HEK293 (cell line): ENCODE data around the gene PLEKHG4.

Experiments
- CTCF ChIA-PET: fragments of 350-600 bp; formaldehyde crosslinking; extraction: SDS; loops from one replicate; lab custom pipeline; 2021; ENCODE audit warnings: antibody characterized with exemption; lab: Yijun Ruan, JAX
- POLR2A ChIA-PET: fragments of 300-600 bp; formaldehyde crosslinking; extraction: SDS; loops from one replicate; lab custom pipeline; 2020; ENCODE audit warnings: antibody characterized with exemption, inconsistent platforms; lab: Yijun Ruan, JAX
- H3K27ac ChIP-seq: fragments of 200-500 bp; sonication (Bioruptor generic); 2 replicates; pipeline ENCODE4 v1.5.1; 2014; ENCODE audit warnings: low read depth, low read length, control low read depth, inconsistent platforms; ENCODE audit errors: extremely low read depth
- H3K36me3 ChIP-seq, 2 experiments: fragments of 200-500 bp in 1 of 2; sonication (Bioruptor generic) in 1 of 2; 1 replicate in 1 of 2; 2 replicates in 1 of 2; pipeline ENCODE4 v1.5.1; 2014 to 2017; ENCODE audit warnings: inconsistent platforms in 2 of 2, low read length in 2 of 2; ENCODE audit not compliant: control insufficient read depth in 2 of 2, insufficient read depth in 1 of 2
- H3K4me1 ChIP-seq: fragments of 200-500 bp; sonication (Bioruptor generic); 2 replicates; pipeline ENCODE4 v1.5.1; 2014; ENCODE audit warnings: mild to moderate bottlenecking, low read length, inconsistent platforms; ENCODE audit not compliant: control insufficient read depth, insufficient read depth
- H3K4me3 ChIP-seq: 2 replicates; pipeline ENCODE4 v1.5.1; 2011; ENCODE audit warnings: low read depth, mild to moderate bottlenecking, control low read depth, low read length, moderate library complexity
- H3K9me3 ChIP-seq: fragments of 200-500 bp; sonication (Bioruptor generic); 2 replicates; pipeline ENCODE4 v1.5.1; 2014; ENCODE audit warnings: low read depth, low read length, inconsistent platforms; ENCODE audit not compliant: control insufficient read depth, insufficient read depth
- PBX3 ChIP-seq: sonication (generic); formaldehyde crosslinking; IDR thresholded peaks from 2 replicates; pipeline ENCODE4 v1.8.1; 2022; ENCODE audit warnings: mild to moderate bottlenecking, moderate library complexity, missing genetic modification reagents
- SCRT1 ChIP-seq: fragments of 450-650 bp; formaldehyde crosslinking; IDR thresholded peaks from 2 replicates; pipeline ENCODE4 v1.5.1; 2016; ENCODE audit warnings: missing biosample characterization, missing genetic modification characterization, borderline replicate concordance
- ZNF292 ChIP-seq: fragments of 450-650 bp; formaldehyde crosslinking; IDR thresholded peaks from 2 replicates; pipeline ENCODE4 v1.5.1; 2016; ENCODE audit warnings: low read depth, missing biosample characterization, missing genetic modification characterization, borderline replicate concordance
- ZNF549 ChIP-seq: fragments of 450-650 bp; IDR thresholded peaks from 2 replicates; pipeline ENCODE4 v1.5.1; 2018; ENCODE audit warnings: missing biosample characterization, missing genetic modification characterization, mild to moderate bottlenecking, inconsistent platforms, moderate library complexity
- ZNF560 ChIP-seq: fragments of 450-650 bp; formaldehyde crosslinking; IDR thresholded peaks from 2 replicates; pipeline ENCODE4 v1.5.1; 2017; ENCODE audit warnings: missing biosample characterization, missing genetic modification characterization, borderline replicate concordance
- ZNF600 ChIP-seq: fragments of 450-650 bp; formaldehyde crosslinking; IDR thresholded peaks from 2 replicates; pipeline ENCODE4 v1.5.1; 2016; ENCODE audit warnings: missing biosample characterization, missing genetic modification characterization
- ZNF785 ChIP-seq: fragments of 450-650 bp; formaldehyde crosslinking; IDR thresholded peaks from 2 replicates; pipeline ENCODE4 v1.5.1; 2016; ENCODE audit warnings: missing biosample characterization, missing genetic modification characterization
- ZSCAN30 ChIP-seq: fragments of 450-650 bp; IDR thresholded peaks from 2 replicates; pipeline ENCODE4 v1.5.1; 2018; ENCODE audit warnings: missing biosample characterization, mild to moderate bottlenecking, missing genetic modification characterization, moderate library complexity
- TF ChIP-seq, protein P1 (sequence below): fragments of 450-650 bp; formaldehyde crosslinking; IDR thresholded peaks from 2 replicates; pipeline ENCODE4 v1.5.1; 2016; ENCODE audit warnings: missing biosample characterization, missing genetic modification characterization
- TF ChIP-seq, protein P2 (sequence below): fragments of 450-650 bp; IDR thresholded peaks from 2 replicates; pipeline ENCODE4 v1.5.1; 2018; ENCODE audit warnings: missing biosample characterization, missing genetic modification characterization
- TF ChIP-seq, protein P3 (sequence below): fragments of 450-650 bp; formaldehyde crosslinking; IDR thresholded peaks from 2 replicates; pipeline ENCODE4 v1.5.1; 2017; ENCODE audit warnings: missing biosample characterization, missing genetic modification characterization

Gene PLEKHG4

GRCh38 chr16:67305216-67306071 is 26.1 kb downstream of the PLEKHG4 start:
- ChIA-PET POLR2A (no interaction called here), CTCF (interaction anchor here (0.5 kb wide), 1 partner anchor 1479 kb away, joined by 6 read pairs; no protein-coding TSS in a partner anchor)
- TF ChIP-seq PBX3: no peak
- TF ChIP-seq, protein P1, sequence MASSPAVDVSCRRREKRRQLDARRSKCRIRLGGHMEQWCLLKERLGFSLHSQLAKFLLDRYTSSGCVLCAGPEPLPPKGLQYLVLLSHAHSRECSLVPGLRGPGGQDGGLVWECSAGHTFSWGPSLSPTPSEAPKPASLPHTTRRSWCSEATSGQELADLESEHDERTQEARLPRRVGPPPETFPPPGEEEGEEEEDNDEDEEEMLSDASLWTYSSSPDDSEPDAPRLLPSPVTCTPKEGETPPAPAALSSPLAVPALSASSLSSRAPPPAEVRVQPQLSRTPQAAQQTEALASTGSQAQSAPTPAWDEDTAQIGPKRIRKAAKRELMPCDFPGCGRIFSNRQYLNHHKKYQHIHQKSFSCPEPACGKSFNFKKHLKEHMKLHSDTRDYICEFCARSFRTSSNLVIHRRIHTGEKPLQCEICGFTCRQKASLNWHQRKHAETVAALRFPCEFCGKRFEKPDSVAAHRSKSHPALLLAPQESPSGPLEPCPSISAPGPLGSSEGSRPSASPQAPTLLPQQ (tag by site-specific recombination): no peak
- no peak for TF ChIP-seq ZNF292 (tag by site-specific recombination)
- no peak for TF ChIP-seq ZNF785
- no peak overlapping the region for H3K4me3 ChIP-seq
- H3K36me3 ChIP-seq: no peaks in the 10 kb centered on the region
- no peaks in the 10 kb centered on the region for H3K4me1 ChIP-seq
- no peak overlapping the region for H3K27ac ChIP-seq
- no peaks in the 10 kb centered on the region for H3K9me3 ChIP-seq

DNA sequence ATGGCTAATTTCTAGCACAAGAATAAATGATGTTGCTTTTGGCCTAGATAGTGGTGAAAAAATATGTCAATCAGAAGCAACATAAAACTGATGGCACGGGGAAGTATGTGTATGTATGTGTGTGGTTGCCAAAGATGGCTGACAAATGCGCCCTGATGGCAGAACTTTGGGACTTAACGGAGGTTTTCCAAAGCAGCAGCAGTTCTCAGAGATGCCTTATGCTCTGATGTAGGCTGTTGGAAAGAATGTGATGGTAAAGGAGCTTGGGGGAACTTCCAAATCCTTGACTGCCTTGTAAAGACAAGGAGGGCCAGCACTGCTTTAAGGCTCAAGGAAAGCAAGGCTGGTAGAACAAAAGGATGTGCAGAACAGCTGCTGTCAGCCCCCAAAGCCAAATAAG is 31.2 kb downstream of the PLEKHG4 start:
- H3K4me3 ChIP-seq: no peak overlapping the region
- POLR2A ChIA-PET: no interaction called here
- TF ChIP-seq ZSCAN30 (tag by site-specific recombination) (no peak), ZNF549 (no peak), ZNF560 (tag by site-specific recombination) (no peak), ZNF600 (tag by site-specific recombination) (no peak), SCRT1 (tag by site-specific recombination) (no peak)
- TF ChIP-seq, protein P2, sequence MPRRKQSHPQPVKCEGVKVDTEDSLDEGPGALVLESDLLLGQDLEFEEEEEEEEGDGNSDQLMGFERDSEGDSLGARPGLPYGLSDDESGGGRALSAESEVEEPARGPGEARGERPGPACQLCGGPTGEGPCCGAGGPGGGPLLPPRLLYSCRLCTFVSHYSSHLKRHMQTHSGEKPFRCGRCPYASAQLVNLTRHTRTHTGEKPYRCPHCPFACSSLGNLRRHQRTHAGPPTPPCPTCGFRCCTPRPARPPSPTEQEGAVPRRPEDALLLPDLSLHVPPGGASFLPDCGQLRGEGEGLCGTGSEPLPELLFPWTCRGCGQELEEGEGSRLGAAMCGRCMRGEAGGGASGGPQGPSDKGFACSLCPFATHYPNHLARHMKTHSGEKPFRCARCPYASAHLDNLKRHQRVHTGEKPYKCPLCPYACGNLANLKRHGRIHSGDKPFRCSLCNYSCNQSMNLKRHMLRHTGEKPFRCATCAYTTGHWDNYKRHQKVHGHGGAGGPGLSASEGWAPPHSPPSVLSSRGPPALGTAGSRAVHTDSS (tag by site-specific recombination): no peak
- TF ChIP-seq, protein P3, sequence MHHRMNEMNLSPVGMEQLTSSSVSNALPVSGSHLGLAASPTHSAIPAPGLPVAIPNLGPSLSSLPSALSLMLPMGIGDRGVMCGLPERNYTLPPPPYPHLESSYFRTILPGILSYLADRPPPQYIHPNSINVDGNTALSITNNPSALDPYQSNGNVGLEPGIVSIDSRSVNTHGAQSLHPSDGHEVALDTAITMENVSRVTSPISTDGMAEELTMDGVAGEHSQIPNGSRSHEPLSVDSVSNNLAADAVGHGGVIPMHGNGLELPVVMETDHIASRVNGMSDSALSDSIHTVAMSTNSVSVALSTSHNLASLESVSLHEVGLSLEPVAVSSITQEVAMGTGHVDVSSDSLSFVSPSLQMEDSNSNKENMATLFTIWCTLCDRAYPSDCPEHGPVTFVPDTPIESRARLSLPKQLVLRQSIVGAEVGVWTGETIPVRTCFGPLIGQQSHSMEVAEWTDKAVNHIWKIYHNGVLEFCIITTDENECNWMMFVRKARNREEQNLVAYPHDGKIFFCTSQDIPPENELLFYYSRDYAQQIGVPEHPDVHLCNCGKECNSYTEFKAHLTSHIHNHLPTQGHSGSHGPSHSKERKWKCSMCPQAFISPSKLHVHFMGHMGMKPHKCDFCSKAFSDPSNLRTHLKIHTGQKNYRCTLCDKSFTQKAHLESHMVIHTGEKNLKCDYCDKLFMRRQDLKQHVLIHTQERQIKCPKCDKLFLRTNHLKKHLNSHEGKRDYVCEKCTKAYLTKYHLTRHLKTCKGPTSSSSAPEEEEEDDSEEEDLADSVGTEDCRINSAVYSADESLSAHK (tag by site-specific recombination): no peak
- peaks cover 8% of the 10 kb centered on the region; the same call in 1 of the 2 replicates for H3K4me1 ChIP-seq
- H3K9me3 ChIP-seq: no peaks in the 10 kb centered on the region
- H3K36me3 ChIP-seq: no peaks in the 10 kb centered on the region
- H3K27ac ChIP-seq: no peak overlapping the region
- CTCF ChIA-PET: interaction anchor here (1.1 kb wide), 1 partner anchor 155 kb away, joined by 3 read pairs; no protein-coding TSS in a partner anchor
